PC-9 (cell line): ENCODE data around the gene MEIS2.

Experiments used
- CTCF ChIP-seq: fragments of 200-600 bp; sonication (generic); conservative IDR thresholded peaks from 2 replicates; pipeline ENCODE4 v1.6.1; 2017; ENCODE audit warnings: mixed run types, antibody characterized with exemption, mild to moderate bottlenecking, moderate library complexity
- EZH2 ChIP-seq: fragments of 200-600 bp; sonication (generic); IDR thresholded peaks from 2 replicates; pipeline ENCODE4 v1.8.0; 2017; ENCODE audit warnings: antibody characterized with exemption, low read depth

DNA sequence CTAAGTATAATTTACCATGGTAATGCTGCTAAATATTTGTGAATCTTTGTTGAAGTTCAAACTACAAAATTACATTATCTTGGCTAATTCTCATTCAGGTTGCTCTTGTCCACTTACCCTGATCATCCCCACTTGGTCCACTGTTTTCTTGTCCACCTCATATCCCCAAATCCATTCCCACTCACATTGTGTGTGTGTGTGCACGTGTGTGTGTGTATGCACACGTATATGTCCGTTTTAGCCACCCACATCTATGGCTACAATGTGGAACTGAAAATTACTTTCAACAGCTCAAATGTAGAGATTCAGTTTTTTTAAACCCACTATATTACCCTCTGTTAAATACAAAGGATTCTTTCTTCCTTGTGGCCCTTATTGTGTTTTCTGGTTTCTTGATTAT lies 15.2 kb upstream of the MEIS2 start:
- TF ChIP-seq CTCF (no peak), EZH2 (no peak)
